ENCODE data around the gene PNRC1.

PNRC1 gene

DNA sequence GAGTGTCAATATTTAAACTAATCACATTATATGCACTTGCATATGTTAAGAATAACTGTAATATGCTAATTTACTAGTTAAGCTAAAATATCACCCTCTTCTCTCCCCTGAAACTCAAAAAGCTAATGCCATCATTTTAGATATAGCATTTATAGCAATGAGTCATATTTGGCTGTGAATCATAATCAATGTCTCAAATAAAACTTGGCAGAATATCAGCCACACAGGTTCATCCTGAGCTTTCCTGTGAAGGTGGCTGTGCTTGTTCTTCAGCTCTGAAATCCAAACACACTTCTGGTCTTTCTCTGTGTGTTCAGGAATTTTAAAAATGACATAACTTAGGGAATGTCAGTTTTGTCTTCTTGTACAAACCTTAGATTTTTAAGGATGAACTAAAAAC lies 12.8 kb upstream of the PNRC1 start:
- H3K4me3 ChIP-seq (ENCODE audit: low read depth, low read length), result no peak overlapping the region
- TF ChIP-seq, protein P1, sequence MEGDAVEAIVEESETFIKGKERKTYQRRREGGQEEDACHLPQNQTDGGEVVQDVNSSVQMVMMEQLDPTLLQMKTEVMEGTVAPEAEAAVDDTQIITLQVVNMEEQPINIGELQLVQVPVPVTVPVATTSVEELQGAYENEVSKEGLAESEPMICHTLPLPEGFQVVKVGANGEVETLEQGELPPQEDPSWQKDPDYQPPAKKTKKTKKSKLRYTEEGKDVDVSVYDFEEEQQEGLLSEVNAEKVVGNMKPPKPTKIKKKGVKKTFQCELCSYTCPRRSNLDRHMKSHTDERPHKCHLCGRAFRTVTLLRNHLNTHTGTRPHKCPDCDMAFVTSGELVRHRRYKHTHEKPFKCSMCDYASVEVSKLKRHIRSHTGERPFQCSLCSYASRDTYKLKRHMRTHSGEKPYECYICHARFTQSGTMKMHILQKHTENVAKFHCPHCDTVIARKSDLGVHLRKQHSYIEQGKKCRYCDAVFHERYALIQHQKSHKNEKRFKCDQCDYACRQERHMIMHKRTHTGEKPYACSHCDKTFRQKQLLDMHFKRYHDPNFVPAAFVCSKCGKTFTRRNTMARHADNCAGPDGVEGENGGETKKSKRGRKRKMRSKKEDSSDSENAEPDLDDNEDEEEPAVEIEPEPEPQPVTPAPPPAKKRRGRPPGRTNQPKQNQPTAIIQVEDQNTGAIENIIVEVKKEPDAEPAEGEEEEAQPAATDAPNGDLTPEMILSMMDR (IDR thresholded peaks at IDR 0.05; ENCODE audit: insufficient read depth, low read length, missing control alignments), result no peak
- POLR2A ChIA-PET, result interaction anchor here (1.3 kb wide), 1 partner anchor 13 kb away, joined by 4 read pairs; the partner anchor contains the start of gene PNRC1
- no peak for DNase-seq (ENCODE audit: low read depth, low spot score)
- CTCF ChIA-PET, result interaction anchor here (1.4 kb wide), 1 partner anchor 11 kb away, joined by 4 read pairs; no protein-coding TSS in a partner anchor

DNA sequence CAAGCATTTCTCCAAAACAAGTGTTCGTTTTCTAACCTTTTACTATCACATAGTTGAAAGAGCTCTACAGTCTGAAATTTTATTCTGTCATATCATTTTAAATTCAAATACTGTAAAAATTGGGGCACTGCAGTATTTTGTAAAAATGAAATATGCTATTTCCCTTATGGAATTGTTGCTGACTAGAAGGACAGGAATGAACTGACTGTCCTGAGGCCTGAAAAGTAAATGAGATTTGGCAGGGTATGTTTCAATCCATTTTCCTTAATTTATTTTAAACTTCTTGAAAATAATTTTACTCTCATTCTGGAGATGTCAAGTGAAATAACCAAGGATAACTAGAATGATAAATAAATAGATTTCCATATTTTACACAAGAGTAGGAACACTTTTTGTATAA lies 11.9 kb upstream of the PNRC1 start:
- TF ChIP-seq, protein P1 (IDR thresholded peaks at IDR 0.05; ENCODE audit: insufficient read depth, low read length, missing control alignments), result no peak
- ChIA-PET POLR2A (no interaction called here), CTCF (no interaction called here)
- H3K4me3 ChIP-seq (ENCODE audit: low read depth, low read length), result no peak overlapping the region
- DNase-seq (ENCODE audit: low read depth, low spot score), result no peak

DNA sequence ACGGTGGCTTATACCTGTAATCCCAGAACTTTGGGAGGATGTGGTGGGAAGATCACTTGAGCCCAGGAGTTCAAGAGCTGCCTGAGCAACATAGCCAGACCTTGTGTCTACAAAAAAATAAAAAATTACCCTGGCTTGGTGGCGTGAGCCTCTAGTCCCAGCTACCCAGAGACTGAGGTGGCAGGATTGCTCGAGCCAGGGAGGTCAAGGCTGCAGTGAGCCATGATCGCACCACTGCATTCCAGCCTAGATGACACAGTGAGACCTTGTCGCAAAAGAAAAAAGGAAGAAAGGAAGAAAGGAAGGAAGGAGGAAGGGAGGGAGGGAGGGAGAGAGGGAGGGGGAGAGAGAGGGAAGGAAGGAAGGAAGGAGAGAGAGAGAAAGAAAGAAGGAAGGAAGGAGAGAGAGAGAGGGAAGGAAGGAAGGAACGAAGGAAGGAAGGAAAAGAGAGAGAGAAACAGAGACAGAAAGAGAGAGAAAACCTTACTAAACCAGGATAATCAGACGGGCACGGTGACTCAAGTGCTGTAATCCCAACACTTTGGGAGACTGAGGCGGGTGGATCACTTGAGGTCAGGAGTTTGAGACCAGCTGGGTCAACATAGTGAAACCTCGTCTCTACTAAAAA lies 10.9 kb upstream of the PNRC1 start:
- DNase-seq (ENCODE audit: low read depth, low spot score), result no peak
- TF ChIP-seq, protein P1 (IDR thresholded peaks at IDR 0.05; ENCODE audit: insufficient read depth, low read length, missing control alignments), result no peak
- ChIA-PET CTCF (interaction anchor here (0.8 kb wide), 1 partner anchor 87 kb away, joined by 3 read pairs; no protein-coding TSS in a partner anchor), POLR2A (no interaction called here)
- H3K4me3 ChIP-seq (ENCODE audit: low read depth, low read length), result no peak overlapping the region

DNA sequence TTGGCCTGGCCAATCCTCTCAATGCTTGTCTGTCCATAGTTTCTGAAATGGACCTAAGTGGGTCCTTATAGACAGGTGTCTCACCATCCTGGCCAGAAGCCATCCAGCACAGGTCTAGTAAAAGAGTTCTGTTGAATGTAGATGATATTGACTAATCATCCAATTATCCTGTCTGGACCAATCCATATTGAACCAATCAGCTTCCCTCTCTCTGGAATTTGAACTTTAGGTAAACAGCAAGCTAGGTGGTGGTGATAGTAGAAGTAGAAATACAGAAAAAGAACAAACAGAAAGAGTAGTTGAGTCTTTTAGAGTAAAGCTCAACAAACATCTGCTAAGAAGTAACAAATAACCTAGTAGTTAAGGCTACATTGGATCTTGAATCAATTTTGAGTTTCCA lies 9.5 kb upstream of the PNRC1 start:
- TF ChIP-seq, protein P1 (IDR thresholded peaks at IDR 0.05; ENCODE audit: insufficient read depth, low read length, missing control alignments), result no peak
- H3K4me3 ChIP-seq (ENCODE audit: low read depth, low read length), result no peak overlapping the region
- ChIA-PET CTCF (no interaction called here), POLR2A (no interaction called here)
- no peak for DNase-seq (ENCODE audit: low read depth, low spot score)

DNA sequence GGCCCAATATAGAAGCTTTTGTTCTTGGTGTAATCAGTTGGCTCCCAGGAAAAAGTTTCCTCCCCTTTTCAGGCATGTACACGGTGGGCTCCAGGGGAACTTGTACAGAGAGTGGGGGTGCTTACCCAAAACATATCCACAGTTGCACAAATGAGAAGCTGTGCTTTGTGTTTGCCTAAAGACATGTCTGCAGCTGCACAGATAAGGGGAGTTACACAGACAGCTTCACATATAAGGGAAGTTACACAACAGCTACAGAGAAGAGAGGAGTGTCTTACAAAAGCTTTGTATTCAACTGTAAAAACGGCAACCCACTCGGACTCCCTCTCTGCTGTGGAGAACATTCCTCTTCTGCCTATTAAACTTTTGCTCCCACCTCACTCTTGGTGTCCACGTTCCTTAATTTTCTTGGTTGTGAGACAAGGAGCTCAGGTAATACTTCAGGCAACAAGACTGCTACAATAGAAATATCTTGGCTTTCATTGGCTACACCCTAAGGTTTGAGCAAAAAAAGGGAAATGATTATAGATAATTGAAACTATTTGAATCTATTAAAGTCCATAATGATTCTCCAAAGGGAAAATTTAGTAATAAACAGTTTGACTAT lies 7.4 kb upstream of the PNRC1 start:
- H3K4me3 ChIP-seq (ENCODE audit: low read depth, low read length), result no peak overlapping the region
- ChIA-PET CTCF (interaction anchor here (0.6 kb wide), 1 partner anchor 90 kb away, joined by 3 read pairs; no protein-coding TSS in a partner anchor), POLR2A (no interaction called here)
- DNase-seq (ENCODE audit: low read depth, low spot score), result no peak
- TF ChIP-seq, protein P1 (IDR thresholded peaks at IDR 0.05; ENCODE audit: insufficient read depth, low read length, missing control alignments), result no peak

DNA sequence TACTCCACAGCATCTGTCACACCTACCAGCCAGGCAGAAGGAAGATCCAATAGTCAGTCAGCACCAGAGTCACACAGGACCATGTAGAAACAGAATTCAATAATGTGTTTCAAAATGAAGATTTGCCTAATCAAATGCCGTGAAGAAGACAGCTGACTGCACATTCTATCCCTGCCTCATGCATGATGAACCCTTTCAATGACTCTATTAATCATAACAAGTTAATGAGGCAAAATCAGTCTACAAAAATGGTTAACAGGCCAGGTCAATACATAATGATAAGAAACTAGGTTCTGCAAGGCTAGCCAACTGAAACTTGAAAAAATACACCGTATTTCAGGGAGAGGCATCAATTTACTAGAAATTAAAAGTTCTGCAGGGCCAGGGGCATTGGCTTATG lies 6.7 kb upstream of the PNRC1 start:
- TF ChIP-seq, protein P1 (IDR thresholded peaks at IDR 0.05; ENCODE audit: insufficient read depth, low read length, missing control alignments), result no peak
- DNase-seq (ENCODE audit: low read depth, low spot score), result no peak
- POLR2A ChIA-PET, result interaction anchor here (0.6 kb wide), 1 partner anchor 263 kb away, joined by 3 read pairs; no protein-coding TSS in a partner anchor
- CTCF ChIA-PET, result interaction anchor here (0.6 kb wide), 1 partner anchor 91 kb away, joined by 3 read pairs; no protein-coding TSS in a partner anchor
- no peak overlapping the region for H3K4me3 ChIP-seq (ENCODE audit: low read depth, low read length)
